ENCODE results near the gene THOC1. TPM values are rescaled to one million over a fixed set of nuclear protein-coding genes. Genes with fewer than 3 reads are reported as not detected.

THOC1 gene
- polyA plus RNA-seq, 1 of the 3 experiments (the other 2 are of a cell fraction) = 12.3 TPM

GRCh38 chr18:295756-296490 lies 28.1 kb upstream of the THOC1 start:
- Histone ChIP-seq H3K4me2 (no peak overlapping the region), H3K9me3 (no peaks in the 10 kb centered on the region), H4K20me1 (ENCODE audit: insufficient read depth) (no peaks in the 10 kb centered on the region), H3K4me3 (ENCODE audit: low read depth in 2 of 2, low read length in 1 of 2) (no peak overlapping the region), H3K27ac (ENCODE audit: low read depth in 2 of 2, low read length in 1 of 2) (no peak overlapping the region), H3K4me1 (ENCODE audit: control insufficient read depth in 1 of 2, insufficient read depth in 2 of 2, low read depth in 1 of 2, low read length in 1 of 2) (no peaks in the 10 kb centered on the region), H3K79me2 (ENCODE audit: insufficient read depth) (no peaks in the 10 kb centered on the region), H3K9me2 (no peaks in the 10 kb centered on the region), H2AFZ (ENCODE audit: low read depth) (no peak overlapping the region), H3K36me3 (replicated peaks in 1 of 2; ENCODE audit: control insufficient read depth in 1 of 2, insufficient read depth in 2 of 2, low read length in 1 of 2) (no peaks in the 10 kb centered on the region), H3K9ac (no peak overlapping the region), H3K27me3 (ENCODE audit: insufficient read depth) (no peaks in the 10 kb centered on the region), H3F3A (replicated peaks; ENCODE audit: insufficient read depth) (no peaks in the 10 kb centered on the region)
- ChIA-PET CTCF (interaction anchor here (1.1 to 1.3 kb wide), 2 partner anchors 9 to 328 kb away, joined by 4 read pairs; no protein-coding TSS in a partner anchor), POLR2A (no interaction called here)
- WGBS (ENCODE audit: low lambda C conversion rate) = 70% methylated on average over 3 of the region's 3 CpGs
- TF ChIP-seq EZH2phosphoT487 (IDR thresholded peaks at IDR 0.05; ENCODE audit: borderline replicate concordance, low read depth) (no peak), SIN3A (IDR thresholded peaks at IDR 0.05; ENCODE audit: borderline replicate concordance, low read depth, low read length) (no peak), REST (IDR thresholded peaks at IDR 0.05; ENCODE audit: low read depth, low read length) (no peak)
- DNase-seq = no peak

- Histone ChIP-seq H3K9ac (no peak overlapping the region), H3K9me3 (no peaks in the 10 kb centered on the region), H3K9me2 (no peaks in the 10 kb centered on the region), H3K4me3 (ENCODE audit: low read depth in 2 of 2, low read length in 1 of 2) (no peak overlapping the region), H2AFZ (ENCODE audit: low read depth) (no peak overlapping the region), H3K27ac (ENCODE audit: low read depth in 2 of 2, low read length in 1 of 2) (no peak overlapping the region), H4K20me1 (ENCODE audit: insufficient read depth) (no peaks in the 10 kb centered on the region), H3K27me3 (ENCODE audit: insufficient read depth) (no peaks in the 10 kb centered on the region), H3F3A (replicated peaks; ENCODE audit: insufficient read depth) (no peaks in the 10 kb centered on the region), H3K79me2 (ENCODE audit: insufficient read depth) (no peaks in the 10 kb centered on the region), H3K4me1 (ENCODE audit: control insufficient read depth in 1 of 2, insufficient read depth in 2 of 2, low read depth in 1 of 2, low read length in 1 of 2) (no peaks in the 10 kb centered on the region), H3K36me3 (replicated peaks in 1 of 2; ENCODE audit: control insufficient read depth in 1 of 2, insufficient read depth in 2 of 2, low read length in 1 of 2) (no peaks in the 10 kb centered on the region), H3K4me2 (no peak overlapping the region)
- DNase-seq = no peak
- POLR2A ChIA-PET = no interaction called here
- 74% methylated on average over 3 of the region's 3 CpGs for WGBS (ENCODE audit: low lambda C conversion rate)
- CTCF ChIA-PET = interaction anchor here (1.5 to 2.2 kb wide), 4 partner anchors 303 to 329 kb away, joined by 4 to 18 read pairs (median 6); no protein-coding TSS in a partner anchor
- TF ChIP-seq PBX3 (IDR thresholded peaks at IDR 0.05) (no peak), IRF3 (IDR thresholded peaks at IDR 0.05; ENCODE audit: low read depth, low read length) (no peak), YY1 (IDR thresholded peaks at IDR 0.05; ENCODE audit: low read depth) (no peak), POLR2AphosphoS5 (IDR thresholded peaks at IDR 0.05; ENCODE audit: low read depth, low read length) (no peak), EP300 (IDR thresholded peaks at IDR 0.05; ENCODE audit: borderline replicate concordance in 1 of 2, low read depth in 1 of 2, low read length in 1 of 2) (no peak), ELF1 (IDR thresholded peaks at IDR 0.05) (no peak), SIN3A (IDR thresholded peaks at IDR 0.05; ENCODE audit: borderline replicate concordance, low read depth, low read length) (no peak), NFIC (IDR thresholded peaks at IDR 0.05; ENCODE audit: borderline replicate concordance) (no peak), TAF1 (IDR thresholded peaks at IDR 0.05; ENCODE audit: borderline replicate concordance, low read depth, low read length) (no peak), NRF1 (IDR thresholded peaks at IDR 0.05; ENCODE audit: low read depth, low read length) (no peak)
Observed at GRCh38 chr18:294566-294965, 26.7 kb upstream of the THOC1 start.
